Sigmoid colon (tissue), 4 donors: Measurements from ENCODE around the gene MAGEA9.

Experiments used
- POLR2A ChIP-seq, 2 donors: fragments of 450-650 bp; IDR thresholded peaks; one replicate each; pipeline ENCODE4 v1.6.1; 2016; ENCODE audit warnings: antibody characterized with exemption in 2 of 2, mild to moderate bottlenecking in 2 of 2, moderate library complexity in 2 of 2
- POLR2AphosphoS5 ChIP-seq, 4 donors: sonication (generic); formaldehyde crosslinking; IDR thresholded peaks; one replicate each; pipeline ENCODE4 v1.6.1; 2017; ENCODE audit warnings: antibody characterized with exemption in 4 of 4
- TF ChIP-seq, protein P1 (sequence below), 4 experiments: fragments of 450-650 bp in 3 of 4; fragments of 200-600 bp in 1 of 4; IDR thresholded peaks; one replicate each; pipeline ENCODE4 v1.5.1; 2016 to 2019; ENCODE audit warnings: antibody characterized with exemption in 4 of 4, mild to moderate bottlenecking in 3 of 4, moderate library complexity in 2 of 4

DNA sequence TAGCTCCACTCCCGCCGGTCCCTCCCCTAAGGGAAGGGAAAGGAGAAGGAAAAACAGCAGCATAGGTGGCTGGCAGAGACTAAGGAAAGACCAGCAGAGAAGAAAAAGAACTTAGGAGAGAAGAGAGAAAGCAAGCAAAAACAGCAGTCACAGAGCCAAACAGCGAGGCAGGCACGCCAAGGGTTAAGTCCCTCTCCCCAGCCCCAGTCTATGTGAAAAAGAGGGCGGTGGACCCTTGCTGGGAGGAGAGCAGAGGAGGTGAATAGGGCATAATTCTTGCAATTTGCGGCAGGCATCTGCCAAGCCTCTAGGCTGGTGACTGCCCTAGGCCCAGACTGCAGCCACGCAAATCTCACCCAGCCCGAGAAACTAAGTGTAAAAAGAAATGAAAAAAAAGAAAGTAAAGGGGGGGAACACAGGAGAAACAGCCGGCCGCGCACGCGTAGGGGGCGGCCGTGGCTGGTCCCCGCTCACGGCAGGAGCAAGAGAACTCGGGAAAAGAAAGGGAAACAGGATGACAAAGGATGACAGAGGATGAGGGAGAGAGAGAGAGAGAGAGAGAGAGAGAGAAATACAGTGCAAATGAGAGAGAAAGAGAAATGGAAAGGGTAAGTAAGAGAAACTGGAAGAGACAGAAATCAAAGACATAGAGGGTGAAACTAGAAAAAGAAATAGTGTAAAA, 48.6 kb downstream of the MAGEA9 start:
- TF ChIP-seq, protein P1, sequence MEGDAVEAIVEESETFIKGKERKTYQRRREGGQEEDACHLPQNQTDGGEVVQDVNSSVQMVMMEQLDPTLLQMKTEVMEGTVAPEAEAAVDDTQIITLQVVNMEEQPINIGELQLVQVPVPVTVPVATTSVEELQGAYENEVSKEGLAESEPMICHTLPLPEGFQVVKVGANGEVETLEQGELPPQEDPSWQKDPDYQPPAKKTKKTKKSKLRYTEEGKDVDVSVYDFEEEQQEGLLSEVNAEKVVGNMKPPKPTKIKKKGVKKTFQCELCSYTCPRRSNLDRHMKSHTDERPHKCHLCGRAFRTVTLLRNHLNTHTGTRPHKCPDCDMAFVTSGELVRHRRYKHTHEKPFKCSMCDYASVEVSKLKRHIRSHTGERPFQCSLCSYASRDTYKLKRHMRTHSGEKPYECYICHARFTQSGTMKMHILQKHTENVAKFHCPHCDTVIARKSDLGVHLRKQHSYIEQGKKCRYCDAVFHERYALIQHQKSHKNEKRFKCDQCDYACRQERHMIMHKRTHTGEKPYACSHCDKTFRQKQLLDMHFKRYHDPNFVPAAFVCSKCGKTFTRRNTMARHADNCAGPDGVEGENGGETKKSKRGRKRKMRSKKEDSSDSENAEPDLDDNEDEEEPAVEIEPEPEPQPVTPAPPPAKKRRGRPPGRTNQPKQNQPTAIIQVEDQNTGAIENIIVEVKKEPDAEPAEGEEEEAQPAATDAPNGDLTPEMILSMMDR (IDR thresholded peaks at IDR 0.05): no peak
- TF ChIP-seq POLR2AphosphoS5 (IDR thresholded peaks at IDR 0.05) (no peak), POLR2A (IDR thresholded peaks at IDR 0.05) (no peak)
